GM18505 (cell line): ENCODE data around the gene BOD1.

Source experiments
- ATAC-seq: cut with Tn5 transposase; IDR thresholded peaks from one replicate; pipeline ENCODE4 v1.9.1; 2021; ENCODE audit not compliant: unreplicated experiment
- POLR2A ChIP-seq: IDR thresholded peaks from 4 replicates; pipeline ENCODE4 v1.6.1; 2011; ENCODE audit warnings: borderline replicate concordance; ENCODE audit not compliant: insufficient read depth, insufficient read length; ENCODE audit errors: extremely low read depth

Gene BOD1

GRCh38 chr5:173616577-173617118 lies at the start of gene BOD1:
Gene BOD1, minus strand, starts transcription at chr5:173616650. Its CDS starts 214 bp downstream, at chr5:173616436.
- peak; percentile 26 for TF ChIP-seq POLR2A
- ATAC-seq: peak; percentile 93

GRCh38 chr5:173665326-173665725 lies 48.9 kb upstream of the BOD1 start:
- ATAC-seq: no peak
- no peak for TF ChIP-seq POLR2A

DNA sequence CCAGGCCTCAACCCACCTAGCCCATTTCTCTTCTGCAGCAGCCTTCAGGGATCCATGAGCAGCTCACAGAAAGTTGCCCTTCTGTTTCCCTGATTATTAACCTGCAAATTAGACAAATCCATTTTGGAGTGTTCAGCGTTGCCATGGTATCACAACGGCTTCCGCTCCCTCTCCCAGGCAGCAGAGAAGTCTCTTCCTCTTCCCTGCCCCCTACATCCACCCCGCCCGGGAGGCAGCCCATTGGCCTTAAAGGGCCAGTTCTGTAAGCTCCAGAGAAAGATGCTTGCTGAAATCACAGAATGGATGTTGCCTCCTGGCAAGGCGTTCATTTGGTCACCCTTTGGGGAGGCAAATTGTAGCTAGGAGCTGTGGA lies 47.7 kb upstream of the BOD1 start:
- no peak for ATAC-seq
- TF ChIP-seq POLR2A: no peak

DNA sequence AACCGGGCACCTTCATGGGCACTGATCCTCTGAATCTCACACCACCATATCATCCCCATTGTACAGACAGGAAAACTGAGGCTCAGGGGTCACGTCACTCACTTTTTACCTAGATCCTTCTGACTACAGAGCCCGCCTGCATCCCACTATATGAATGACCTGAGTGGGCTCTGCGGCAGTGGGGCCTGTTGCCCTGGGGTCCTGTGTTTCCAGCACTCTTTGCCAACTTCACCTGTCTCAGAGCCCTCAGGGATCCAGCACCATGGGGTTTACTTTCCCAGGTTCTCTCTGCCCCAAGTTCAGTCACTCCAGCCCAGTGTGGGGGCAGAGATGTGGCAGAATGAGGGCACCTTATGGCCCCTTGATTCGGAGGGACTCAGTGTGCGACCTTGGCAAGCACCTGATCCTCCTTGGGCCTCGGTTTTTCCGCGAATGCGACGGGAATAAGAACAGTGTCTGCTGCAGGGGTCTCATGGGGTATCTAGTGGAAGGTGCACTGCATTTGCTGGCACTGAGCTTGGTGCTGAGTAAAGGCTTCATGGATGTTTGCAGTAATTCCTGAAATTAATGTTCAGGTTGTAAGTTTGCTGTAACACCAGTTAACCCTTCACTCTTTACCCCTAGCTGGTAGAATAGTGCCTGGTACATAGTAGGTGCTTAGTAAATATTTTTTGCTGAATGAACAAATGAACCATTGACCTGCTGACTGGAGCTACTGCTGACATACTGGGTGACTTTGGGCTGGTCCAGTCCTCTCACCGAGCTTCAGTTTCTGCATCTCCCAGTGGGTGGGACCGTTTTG lies 47.1 kb upstream of the BOD1 start:
- ATAC-seq: no peak
- no peak for TF ChIP-seq POLR2A

DNA sequence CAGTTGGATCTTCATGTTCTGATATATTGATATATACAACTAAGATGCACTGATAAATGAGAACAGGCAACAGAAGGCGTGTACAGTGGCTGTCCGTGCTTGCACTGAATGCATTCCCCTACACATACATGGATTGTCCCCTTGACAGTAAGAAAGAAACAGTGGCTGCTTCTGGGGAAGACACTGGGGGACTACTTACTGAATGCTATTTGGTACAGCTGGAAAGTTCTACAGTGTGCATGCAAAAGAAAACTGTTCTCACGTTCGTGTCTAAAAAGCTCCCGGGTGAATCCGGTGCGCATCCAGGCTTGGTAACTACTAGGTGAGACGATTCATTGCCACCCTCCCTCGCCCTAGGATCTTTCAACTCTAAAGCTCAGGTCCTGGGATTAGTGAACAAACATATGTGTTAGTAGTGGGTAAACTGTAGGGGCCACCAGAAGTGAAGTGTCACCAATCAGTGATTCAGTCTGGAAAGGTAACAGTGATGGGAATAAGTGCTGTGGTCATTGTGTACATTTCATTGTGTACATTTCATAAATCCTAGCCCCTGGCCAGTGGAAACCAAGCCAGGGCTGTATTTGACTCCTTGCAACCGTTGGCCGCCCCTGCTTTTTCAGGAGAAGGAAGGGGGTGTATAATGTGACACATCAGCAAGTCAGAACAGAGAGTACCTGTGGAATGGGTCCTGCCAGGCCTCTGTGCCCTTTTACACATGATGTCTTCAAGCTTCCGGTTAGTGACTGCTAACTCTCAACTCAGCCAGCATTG lies 46.3 kb upstream of the BOD1 start:
- no peak for ATAC-seq
- no peak for TF ChIP-seq POLR2A

DNA sequence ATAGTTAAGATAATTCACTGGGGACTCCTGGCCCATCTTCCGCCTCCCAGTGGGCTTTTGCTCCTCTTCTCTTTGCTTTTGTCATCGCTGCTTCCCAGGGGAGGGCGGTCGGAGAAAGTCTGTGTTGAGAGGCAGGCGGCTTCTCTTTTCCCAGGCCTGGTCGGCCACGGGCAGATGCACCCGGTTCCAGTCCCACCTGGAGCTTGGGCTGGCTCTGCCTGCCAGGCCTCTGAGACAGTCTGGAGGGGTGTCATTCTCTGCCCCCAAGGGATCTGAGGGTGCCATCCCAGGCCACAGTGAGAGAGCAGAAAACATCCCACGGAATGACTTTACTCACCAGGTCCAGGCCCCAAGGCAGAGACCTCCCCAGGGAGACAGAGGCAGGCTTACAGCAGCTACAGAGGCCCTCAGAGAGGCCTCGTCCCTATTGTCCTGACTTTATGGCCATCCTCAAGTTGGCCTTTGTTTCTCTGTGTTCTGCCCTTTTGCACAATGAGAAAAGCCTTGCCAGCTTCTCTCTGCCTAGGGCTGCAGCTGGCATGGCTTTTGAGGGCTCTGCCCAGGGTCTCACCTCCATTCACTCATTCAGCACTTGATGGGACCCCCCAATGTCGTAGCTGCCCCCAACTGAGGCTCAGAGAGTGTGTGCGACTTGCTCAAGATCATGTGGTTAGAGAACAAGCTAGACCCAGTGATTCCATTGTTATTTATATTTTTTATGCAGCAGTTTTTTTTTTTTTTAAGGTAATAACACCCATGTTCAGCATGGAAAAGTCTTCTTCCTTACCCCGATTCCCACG lies 44.2 kb upstream of the BOD1 start:
- no peak for TF ChIP-seq POLR2A
- ATAC-seq: no peak

- no peak for TF ChIP-seq POLR2A
- no peak for ATAC-seq
Observed at GRCh38 chr5:173659423-173659822, 43.0 kb upstream of the BOD1 start.

GRCh38 chr5:173657741-173658356 lies 41.4 kb upstream of the BOD1 start:
- no peak for ATAC-seq
- no peak for TF ChIP-seq POLR2A

DNA sequence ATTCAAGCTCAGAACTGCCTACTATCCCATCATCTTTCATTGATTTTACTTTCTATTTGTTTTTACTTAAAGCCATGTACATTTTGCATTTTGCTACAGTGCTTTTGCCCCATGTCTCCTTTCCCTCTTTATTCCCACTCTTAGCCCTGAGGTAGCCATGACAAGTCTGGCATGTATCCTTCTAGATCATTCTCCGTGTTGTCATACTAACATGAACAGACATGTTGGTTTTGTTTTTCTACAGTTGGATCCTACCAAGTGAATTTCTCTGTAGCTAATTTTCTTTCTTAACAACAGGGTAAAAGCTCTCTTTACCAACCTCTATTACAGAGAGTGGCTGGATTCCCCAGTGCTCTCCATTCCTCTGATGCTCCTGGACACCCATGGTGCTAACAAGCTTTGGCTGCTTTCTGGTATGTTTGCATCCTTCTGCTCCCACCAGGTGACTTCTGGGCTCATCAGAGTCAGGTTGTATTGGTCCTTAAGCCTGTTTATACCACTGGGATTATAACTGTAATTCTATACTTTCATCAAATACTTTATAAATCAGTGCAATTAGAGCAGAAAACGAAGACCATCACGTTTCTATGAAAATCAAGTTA lies 38.8 kb upstream of the BOD1 start:
- ATAC-seq: no peak
- no peak for TF ChIP-seq POLR2A

- no peak for ATAC-seq
- no peak for TF ChIP-seq POLR2A
Observed at GRCh38 chr5:173653822-173654523, 37.5 kb upstream of the BOD1 start.

DNA sequence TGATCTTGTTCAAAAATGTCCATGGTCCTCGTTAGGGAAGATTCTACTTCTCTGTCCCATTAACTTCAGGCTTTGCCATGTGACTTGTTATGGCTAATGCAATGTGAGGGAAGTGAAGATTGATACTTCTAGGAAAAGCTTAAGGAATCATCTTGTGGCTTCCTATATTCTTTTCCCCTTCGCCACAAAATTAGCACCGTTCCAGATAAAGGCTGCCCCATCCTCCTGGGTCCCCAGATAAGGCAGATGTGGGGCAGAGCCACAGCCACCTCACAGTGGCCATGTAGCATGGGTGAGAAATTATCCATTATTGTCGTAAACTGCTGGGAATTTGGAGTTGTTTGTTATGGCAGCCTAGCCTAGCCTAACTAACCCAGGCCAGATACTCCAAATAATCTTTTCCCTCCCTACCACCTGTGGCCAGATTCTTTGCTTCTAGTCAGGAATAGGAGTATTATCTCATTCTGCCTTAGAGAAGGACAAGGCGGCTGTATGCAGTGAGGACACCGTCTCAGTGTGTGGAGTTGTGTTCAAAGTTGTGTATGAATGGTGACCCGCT lies 31.9 kb upstream of the BOD1 start:
- ATAC-seq: no peak
- no peak for TF ChIP-seq POLR2A
